Mesenchymal stem cell (in vitro differentiated cells and primary cell): Measurements from ENCODE around the gene BAX.
A peak's percentile ranks its signal among the peaks of the same experiment; 100 is the strongest.

Experiments used
- DNase-seq: peaks from one replicate; pipeline ENCODE4 v3.0.0-alpha.2; 2013
- H2AFZ ChIP-seq: one replicate; pipeline ENCODE4 v1.6.1; 2013; ENCODE audit warnings: low read depth, mild to moderate bottlenecking, control low read depth, inconsistent platforms, low read length, moderate library complexity
- H2AK5ac ChIP-seq: 2 replicates; pipeline ENCODE4 v1.6.1; 2013; ENCODE audit warnings: low read length, moderate library complexity, mild to moderate bottlenecking, inconsistent platforms; ENCODE audit not compliant: severe bottlenecking
- H2BK120ac ChIP-seq: one replicate; pipeline ENCODE4 v1.6.1; 2013; ENCODE audit warnings: low read depth, mild to moderate bottlenecking, inconsistent platforms, low read length, moderate library complexity
- H2BK12ac ChIP-seq, 2 experiments: one replicate each; pipeline ENCODE4 v1.6.1; 2013; ENCODE audit warnings: inconsistent platforms in 2 of 2, low read length in 2 of 2, mild to moderate bottlenecking in 2 of 2, moderate library complexity in 2 of 2, control low read depth in 1 of 2
- H2BK15ac ChIP-seq: one replicate; pipeline ENCODE4 v1.6.1; 2013; ENCODE audit warnings: mild to moderate bottlenecking, low read depth, inconsistent platforms; ENCODE audit not compliant: poor library complexity, severe bottlenecking
- H2BK5ac ChIP-seq: 2 replicates; pipeline ENCODE4 v1.6.1; 2013; ENCODE audit warnings: low read depth, mild to moderate bottlenecking, low read length, control low read depth, inconsistent platforms; ENCODE audit not compliant: poor library complexity, severe bottlenecking
- H3K14ac ChIP-seq, 2 experiments: one replicate each; pipeline ENCODE4 v1.6.1; 2013; ENCODE audit warnings: inconsistent platforms in 2 of 2, low read length in 2 of 2, control low read depth in 1 of 2, mild to moderate bottlenecking in 1 of 2, moderate library complexity in 1 of 2
- H3K18ac ChIP-seq, 2 experiments: one replicate each; pipeline ENCODE4 v1.6.1; 2013; ENCODE audit warnings: inconsistent platforms in 2 of 2, low read length in 2 of 2, control low read depth in 1 of 2, low read depth in 1 of 2, mild to moderate bottlenecking in 1 of 2
- H3K23ac ChIP-seq, 2 experiments: one replicate each; pipeline ENCODE4 v1.6.1; 2013; ENCODE audit warnings: inconsistent platforms in 2 of 2, low read length in 2 of 2, mild to moderate bottlenecking in 2 of 2, moderate library complexity in 2 of 2, control low read depth in 1 of 2
- H3K27ac ChIP-seq: 2 replicates; pipeline ENCODE4 v1.5.1; 2013; ENCODE audit warnings: mild to moderate bottlenecking, moderate library complexity, low read length, control low read depth, inconsistent platforms; ENCODE audit not compliant: poor library complexity, severe bottlenecking
- H3K27me3 ChIP-seq, 2 experiments: 2 replicates each; pipeline versions ENCODE4 v1.6.1 to v1.7.0; 2013; ENCODE audit warnings: low read length in 2 of 2, mild to moderate bottlenecking in 2 of 2, moderate library complexity in 2 of 2, control low read depth in 1 of 2, inconsistent platforms in 1 of 2; ENCODE audit not compliant: control insufficient read depth in 1 of 2, insufficient read depth in 1 of 2
- H3K36me3 ChIP-seq, 2 experiments: 2 replicates each; pipeline versions ENCODE4 v1.6.1 to v1.7.0; 2013; ENCODE audit warnings: low read length in 2 of 2, control low read depth in 1 of 2, inconsistent platforms in 1 of 2, low read depth in 1 of 2, mild to moderate bottlenecking in 1 of 2; ENCODE audit not compliant: insufficient read depth in 2 of 2, control insufficient read depth in 1 of 2
- H3K4ac ChIP-seq, 2 experiments: one replicate each; pipeline ENCODE4 v1.6.1; 2013; ENCODE audit warnings: inconsistent platforms in 2 of 2, low read length in 2 of 2, mild to moderate bottlenecking in 2 of 2, moderate library complexity in 2 of 2, control low read depth in 1 of 2, low read depth in 1 of 2
- H3K4me1 ChIP-seq: 2 replicates; pipeline ENCODE4 v1.6.1; 2013; ENCODE audit warnings: low read depth, low read length, control low read depth; ENCODE audit not compliant: control insufficient read depth, insufficient read depth
- H3K4me2 ChIP-seq: 2 replicates; pipeline ENCODE4 v1.6.1; 2013; ENCODE audit warnings: low read length, mild to moderate bottlenecking, inconsistent platforms; ENCODE audit not compliant: poor library complexity, severe bottlenecking
- H3K4me3 ChIP-seq, 2 experiments: 2 replicates each; pipeline versions ENCODE4 v1.5.1 to v1.7.0; 2013; ENCODE audit warnings: low read length in 2 of 2, mild to moderate bottlenecking in 2 of 2, control low read depth in 1 of 2, low read depth in 1 of 2; ENCODE audit not compliant: insufficient read depth in 1 of 2
- H3K79me1 ChIP-seq: replicated peaks from 2 replicates; pipeline ENCODE4 v1.6.1; 2013; ENCODE audit warnings: mild to moderate bottlenecking, control low read depth, low read length, inconsistent platforms; ENCODE audit not compliant: poor library complexity, severe bottlenecking
- H3K9ac ChIP-seq: 2 replicates; pipeline ENCODE4 v1.7.0; 2013; ENCODE audit warnings: mild to moderate bottlenecking, low read length, moderate library complexity
- H3K9me3 ChIP-seq: 2 replicates; pipeline ENCODE4 v1.7.0; 2013; ENCODE audit warnings: mild to moderate bottlenecking, low read length; ENCODE audit not compliant: control insufficient read depth
- H4K8ac ChIP-seq: one replicate; pipeline ENCODE4 v1.6.1; 2013; ENCODE audit warnings: inconsistent platforms, mild to moderate bottlenecking, low read length, moderate library complexity
- H4K91ac ChIP-seq: one replicate; pipeline ENCODE4 v1.6.1; 2013; ENCODE audit warnings: mild to moderate bottlenecking, low read length, inconsistent platforms
- WGBS: methylation state at CpG from one replicate; pipeline ENCODE4 v1.1.7; 2013; ENCODE audit warnings: mixed read lengths; 5-methylcytosine and 5-hydroxymethylcytosine counted together

Gene BAX

GRCh38 chr19:48975947-48976847 is 21.5 kb downstream of the BAX start:
- Histone ChIP-seq H2BK120ac (no peak overlapping the region), H4K8ac (no peak overlapping the region), H3K36me3 (peaks cover 42 to 63% of the 10 kb centered on the region in 2 experiments), H3K18ac (no peak overlapping the region), H3K4me2 (no peak overlapping the region), H2BK15ac (no peak overlapping the region), H2AFZ (no peak overlapping the region), H3K4me1 (peaks cover 11% of the 10 kb centered on the region), H3K4ac (no peak overlapping the region), H3K27ac (no peak overlapping the region), H3K27me3 (no peaks in the 10 kb centered on the region), H3K9me3 (no peaks in the 10 kb centered on the region), H3K79me1 (no peaks in the 10 kb centered on the region), H3K4me3 (no peak overlapping the region), H2AK5ac (no peak overlapping the region), H4K91ac (no peak overlapping the region), H3K9ac (no peak overlapping the region), H2BK5ac (no peak overlapping the region), H3K14ac (no peak overlapping the region), H2BK12ac (no peak overlapping the region), H3K23ac (no peak overlapping the region)
- peak; percentile 50 for DNase-seq
- 90% methylated on average over 11 of the region's 13 CpGs for whole genome bisulfite sequencing

GRCh38 chr19:48977061-48977460 is 22.4 kb downstream of the BAX start:
- DNase-seq, result no peak
- Histone ChIP-seq H3K4me3 (no peak overlapping the region), H2BK5ac (no peak overlapping the region), H3K36me3 (peaks cover 47 to 65% of the 10 kb centered on the region in 2 experiments), H3K27ac (no peak overlapping the region), H3K23ac (no peak overlapping the region), H3K18ac (no peak overlapping the region), H2BK15ac (no peak overlapping the region), H3K4me1 (peaks cover 11% of the 10 kb centered on the region), H2AK5ac (no peak overlapping the region), H3K4ac (no peak overlapping the region), H3K27me3 (no peaks in the 10 kb centered on the region), H3K9ac (no peak overlapping the region), H4K91ac (no peak overlapping the region), H2BK12ac (no peak overlapping the region), H3K4me2 (no peak overlapping the region), H2AFZ (no peak overlapping the region), H2BK120ac (no peak overlapping the region), H3K14ac (no peak overlapping the region), H3K79me1 (peaks cover 2% of the 10 kb centered on the region), H3K9me3 (no peaks in the 10 kb centered on the region), H4K8ac (no peak overlapping the region)
- WGBS, result 93% methylated on average over 2 of the region's 2 CpGs

GRCh38 chr19:48982280-48982679 is 27.6 kb downstream of the BAX start:
- no peak overlapping the region for H2AK5ac ChIP-seq
- no peak overlapping the region for H3K14ac ChIP-seq
- peaks cover 11% of the 10 kb centered on the region for H3K4me1 ChIP-seq
- H4K8ac ChIP-seq, result no peak overlapping the region
- H2BK5ac ChIP-seq, result no peak overlapping the region
- no peak overlapping the region for H2BK12ac ChIP-seq
- no peak overlapping the region for H4K91ac ChIP-seq
- H3K27me3 ChIP-seq, result no peaks in the 10 kb centered on the region
- no peak overlapping the region for H3K23ac ChIP-seq
- H3K4me2 ChIP-seq, result no peak overlapping the region
- H3K9me3 ChIP-seq, result no peaks in the 10 kb centered on the region
- no peak overlapping the region for H3K4me3 ChIP-seq
- no peak overlapping the region for H3K4ac ChIP-seq
- DNase-seq, result no peak
- peaks cover 22% of the 10 kb centered on the region for H3K79me1 ChIP-seq
- no peak overlapping the region for H3K27ac ChIP-seq
- H3K9ac ChIP-seq, result no peak overlapping the region
- no peak overlapping the region for H3K18ac ChIP-seq
- no peak overlapping the region for H2BK15ac ChIP-seq
- WGBS, result 87% methylated on average over 8 of the region's 9 CpGs
- H2BK120ac ChIP-seq, result no peak overlapping the region
- H3K36me3 ChIP-seq, result peaks cover 58 to 77% of the 10 kb centered on the region in 2 experiments
- no peak overlapping the region for H2AFZ ChIP-seq

- Histone ChIP-seq H3K27ac (no peak overlapping the region), H3K4me2 (no peak overlapping the region), H3K9me3 (no peaks in the 10 kb centered on the region), H3K27me3 (no peaks in the 10 kb centered on the region), H2BK12ac (no peak overlapping the region), H2BK5ac (no peak overlapping the region), H3K23ac (no peak overlapping the region), H2BK120ac (no peak overlapping the region), H2BK15ac (no peak overlapping the region), H2AK5ac (no peak overlapping the region), H3K14ac (no peak overlapping the region), H3K4me3 (no peak overlapping the region), H3K18ac (no peak overlapping the region), H4K91ac (no peak overlapping the region), H3K9ac (no peak overlapping the region), H3K4ac (no peak overlapping the region), H3K4me1 (peaks cover 4% of the 10 kb centered on the region), H2AFZ (no peak overlapping the region), H4K8ac (no peak overlapping the region), H3K36me3 (peaks cover 73 to 85% of the 10 kb centered on the region in 2 experiments), H3K79me1 (peaks cover 39% of the 10 kb centered on the region)
- no peak for DNase-seq
- 99% methylated on average over 13 of the region's 13 CpGs for WGBS
Observed at GRCh38 chr19:48985711-48986110, 31.0 kb downstream of the BAX start.
